Activated naive CD8-positive, alpha-beta T cell treated with anti-CD3 and anti-CD28 coated beads, Interleukin-2, amount 50 U/mL, for 24 hours (primary cell): ENCODE results near the gene ZFYVE28.

Experiments used
- ATAC-seq: fragments of 150-1000 bp; cut with Tn5 transposase; one replicate; pipeline ENCODE4 v1.10.0; 2021
- DNase-seq: peaks from one replicate; pipeline ENCODE4 v3.0.0; 2021
- H3K27ac Mint-ChIP-seq: one replicate; pipeline ENCODE4 v1.8.0; 2021; ENCODE audit warnings: mild to moderate bottlenecking, mixed read lengths
- H3K27me3 Mint-ChIP-seq: one replicate; pipeline ENCODE4 v1.8.0; 2021; ENCODE audit warnings: mixed read lengths
- H3K36me3 Mint-ChIP-seq: one replicate; pipeline ENCODE4 v1.8.0; 2021; ENCODE audit warnings: low read depth, mixed read lengths
- H3K4me1 Mint-ChIP-seq: one replicate; pipeline ENCODE4 v1.8.0; 2021; ENCODE audit warnings: mixed read lengths
- H3K4me3 Mint-ChIP-seq: one replicate; pipeline ENCODE4 v1.8.0; 2021; ENCODE audit warnings: mild to moderate bottlenecking, moderate library complexity, mixed read lengths
- H3K9me3 Mint-ChIP-seq: one replicate; pipeline ENCODE4 v1.8.0; 2021; ENCODE audit warnings: mixed read lengths

ZFYVE28 gene

GRCh38 chr4:2450394-2451035 lies 32.1 kb upstream of the ZFYVE28 start:
- Mint-ChIP-seq H3K27me3 (no peaks in the 10 kb centered on the region), H3K4me1 (no peaks in the 10 kb centered on the region), H3K9me3 (no peaks in the 10 kb centered on the region), H3K27ac (no peak overlapping the region), H3K4me3 (no peak overlapping the region), H3K36me3 (no peaks in the 10 kb centered on the region)
- ATAC-seq (no peak), DNase-seq (no peak)

GRCh38 chr4:2449511-2450392 lies 31.3 kb upstream of the ZFYVE28 start:
- DNase-seq (no peak), ATAC-seq (no peak)
- H3K27me3 Mint-ChIP-seq, result no peaks in the 10 kb centered on the region

GRCh38 chr4:2449051-2449450 lies 30.6 kb upstream of the ZFYVE28 start:
- Mint-ChIP-seq H3K4me1 (no peaks in the 10 kb centered on the region), H3K9me3 (no peaks in the 10 kb centered on the region), H3K27me3 (no peaks in the 10 kb centered on the region), H3K4me3 (no peak overlapping the region), H3K27ac (no peak overlapping the region), H3K36me3 (no peaks in the 10 kb centered on the region)
- ATAC-seq (no peak), DNase-seq (no peak)

More at GRCh38 chr4:2449511-2450392, 31.3 kb upstream of the ZFYVE28 start:
- Mint-ChIP-seq H3K4me3 (no peak overlapping the region), H3K27ac (no peak overlapping the region), H3K36me3 (no peaks in the 10 kb centered on the region), H3K9me3 (no peaks in the 10 kb centered on the region), H3K4me1 (no peaks in the 10 kb centered on the region)

- DNase-seq, result no peak
- no peaks in the 10 kb centered on the region for H3K27me3 Mint-ChIP-seq
- H3K4me1 Mint-ChIP-seq, result no peaks in the 10 kb centered on the region
- ATAC-seq, result no peak
- no peak overlapping the region for H3K27ac Mint-ChIP-seq
- H3K36me3 Mint-ChIP-seq, result no peaks in the 10 kb centered on the region
- H3K9me3 Mint-ChIP-seq, result no peaks in the 10 kb centered on the region
- H3K4me3 Mint-ChIP-seq, result no peak overlapping the region
Measured at GRCh38 chr4:2448589-2448988, 30.1 kb upstream of the ZFYVE28 start.

- Mint-ChIP-seq H3K27me3 (no peaks in the 10 kb centered on the region), H3K36me3 (no peaks in the 10 kb centered on the region), H3K4me3 (no peak overlapping the region), H3K4me1 (no peaks in the 10 kb centered on the region), H3K27ac (no peak overlapping the region), H3K9me3 (no peaks in the 10 kb centered on the region)
- no peak for DNase-seq
- no peak for ATAC-seq
Measured at GRCh38 chr4:2446656-2447564, 28.5 kb upstream of the ZFYVE28 start.

GRCh38 chr4:2445571-2445970 lies 27.1 kb upstream of the ZFYVE28 start:
- Mint-ChIP-seq H3K27me3 (no peaks in the 10 kb centered on the region), H3K27ac (no peak overlapping the region), H3K4me1 (peaks cover 3% of the 10 kb centered on the region), H3K4me3 (no peak overlapping the region), H3K36me3 (no peaks in the 10 kb centered on the region), H3K9me3 (no peaks in the 10 kb centered on the region)
- no peak for ATAC-seq
- DNase-seq, result no peak

GRCh38 chr4:2445130-2445529 lies 26.7 kb upstream of the ZFYVE28 start:
- Mint-ChIP-seq H3K4me3 (no peak overlapping the region), H3K9me3 (no peaks in the 10 kb centered on the region), H3K36me3 (no peaks in the 10 kb centered on the region), H3K27me3 (no peaks in the 10 kb centered on the region), H3K4me1 (peaks cover 3% of the 10 kb centered on the region), H3K27ac (no peak overlapping the region)
- DNase-seq (no peak), ATAC-seq (no peak)

- H3K4me1 Mint-ChIP-seq, result peaks cover 5% of the 10 kb centered on the region
- no peaks in the 10 kb centered on the region for H3K27me3 Mint-ChIP-seq
- no peaks in the 10 kb centered on the region for H3K36me3 Mint-ChIP-seq
- no peak overlapping the region for H3K27ac Mint-ChIP-seq
- no peak overlapping the region for H3K4me3 Mint-ChIP-seq
- no peak for ATAC-seq
- H3K9me3 Mint-ChIP-seq, result no peaks in the 10 kb centered on the region
- DNase-seq, result no peak
Measured at GRCh38 chr4:2443956-2444740, 25.7 kb upstream of the ZFYVE28 start.

- peaks cover 5% of the 10 kb centered on the region for H3K4me1 Mint-ChIP-seq
- no peak for ATAC-seq
Measured at GRCh38 chr4:2443061-2443730, 24.8 kb upstream of the ZFYVE28 start.

GRCh38 chr4:2442175-2442993 lies 23.9 kb upstream of the ZFYVE28 start:
- Mint-ChIP-seq H3K9me3 (no peaks in the 10 kb centered on the region), H3K4me1 (peaks cover 5% of the 10 kb centered on the region), H3K4me3 (no peak overlapping the region), H3K36me3 (no peaks in the 10 kb centered on the region), H3K27me3 (no peaks in the 10 kb centered on the region), H3K27ac (no peak overlapping the region)
- DNase-seq (no peak), ATAC-seq (no peak)

More at GRCh38 chr4:2443061-2443730, 24.8 kb upstream of the ZFYVE28 start:
- no peaks in the 10 kb centered on the region for H3K36me3 Mint-ChIP-seq
- no peak overlapping the region for H3K4me3 Mint-ChIP-seq
- no peak for DNase-seq
- H3K27ac Mint-ChIP-seq, result no peak overlapping the region
- no peaks in the 10 kb centered on the region for H3K27me3 Mint-ChIP-seq
- H3K9me3 Mint-ChIP-seq, result no peaks in the 10 kb centered on the region

GRCh38 chr4:2441393-2442174 lies 23.1 kb upstream of the ZFYVE28 start:
- H3K9me3 Mint-ChIP-seq, result no peaks in the 10 kb centered on the region
- DNase-seq (peak; percentile 86), ATAC-seq (peak; percentile 93)
- H3K27ac Mint-ChIP-seq, result no peak overlapping the region
- H3K4me3 Mint-ChIP-seq, result no peak overlapping the region
- no peaks in the 10 kb centered on the region for H3K36me3 Mint-ChIP-seq
- no peaks in the 10 kb centered on the region for H3K27me3 Mint-ChIP-seq
- peaks cover 5% of the 10 kb centered on the region for H3K4me1 Mint-ChIP-seq
